GM23338 (cell line): Measurements from ENCODE around the gene NHS. TPM values are rescaled to one million over a fixed set of nuclear protein-coding genes. Genes with fewer than 3 reads are reported as not detected.

Experiments
- ATAC-seq: fragments of 200-7000 bp; cut with Tn5 transposase; 3 replicates; pipeline ENCODE4 v1.9.1; 2020
- DNase-seq: peaks from one replicate; pipeline ENCODE4 v3.0.0-alpha.2; 2015; ENCODE audit warnings: low spot score
- H2AFZ ChIP-seq: fragments of 200-600 bp; sonication (generic); 2 replicates; pipeline ENCODE4 v1.8.0; 2016; ENCODE audit warnings: antibody characterized with exemption, mild to moderate bottlenecking, moderate library complexity
- H3F3A ChIP-seq: fragments of 200-600 bp; sonication (generic); replicated peaks from 2 replicates; pipeline ENCODE4 v1.8.0; 2017; ENCODE audit warnings: antibody characterized with exemption, mixed run types, low read depth
- H3K27ac ChIP-seq: fragments of 200-600 bp; sonication (generic); 2 replicates; pipeline ENCODE4 v1.6.1; 2016; ENCODE audit warnings: low read depth
- H3K27me3 ChIP-seq: fragments of 200-600 bp; sonication (generic); 2 replicates; pipeline ENCODE4 v1.8.0; 2016; ENCODE audit warnings: mild to moderate bottlenecking, mixed run types, moderate library complexity; ENCODE audit not compliant: insufficient read depth
- H3K36me3 ChIP-seq: fragments of 200-600 bp; sonication (generic); 2 replicates; pipeline ENCODE4 v1.8.0; 2016; ENCODE audit warnings: mild to moderate bottlenecking; ENCODE audit not compliant: insufficient read depth
- H3K4me1 ChIP-seq: fragments of 200-600 bp; sonication (generic); 2 replicates; pipeline ENCODE4 v1.8.0; 2016; ENCODE audit warnings: mild to moderate bottlenecking, moderate library complexity; ENCODE audit not compliant: insufficient read depth
- H3K4me2 ChIP-seq: fragments of 200-600 bp; sonication (generic); 2 replicates; pipeline ENCODE4 v1.7.1; 2017; ENCODE audit warnings: mixed run types
- H3K4me3 ChIP-seq: fragments of 200-600 bp; sonication (generic); 2 replicates; pipeline ENCODE4 v1.6.1; 2016; ENCODE audit warnings: mixed run types
- H3K79me2 ChIP-seq: fragments of 200-600 bp; sonication (generic); replicated peaks from 2 replicates; pipeline ENCODE4 v1.8.0; 2017; ENCODE audit warnings: mild to moderate bottlenecking; ENCODE audit not compliant: insufficient read depth
- H3K9me2 ChIP-seq: fragments of 200-600 bp; sonication (generic); 2 replicates; pipeline ENCODE4 v1.8.0; 2017; ENCODE audit not compliant: insufficient read depth
- H4K20me1 ChIP-seq: fragments of 200-600 bp; sonication (generic); replicated peaks from 2 replicates; pipeline ENCODE4 v1.8.0; 2017; ENCODE audit warnings: mild to moderate bottlenecking; ENCODE audit not compliant: insufficient read depth
- H3K27ac Mint-ChIP-seq: 2 replicates; pipeline ENCODE4 v1.8.0; 2020; ENCODE audit warnings: inconsistent platforms, mild to moderate bottlenecking, moderate library complexity, mixed read lengths
- H3K27me3 Mint-ChIP-seq: 3 replicates; pipeline ENCODE4 v1.8.0; 2022; ENCODE audit warnings: low read depth, mild to moderate bottlenecking, moderate library complexity, mixed read lengths, inconsistent platforms; ENCODE audit not compliant: insufficient read depth, poor library complexity
- H3K36me3 Mint-ChIP-seq: 3 replicates; pipeline ENCODE4 v1.8.0; 2021; ENCODE audit warnings: low read depth, mild to moderate bottlenecking, inconsistent platforms, moderate library complexity, mixed read lengths
- H3K4me1 Mint-ChIP-seq: 3 replicates; pipeline ENCODE4 v1.8.0; 2020; ENCODE audit warnings: mild to moderate bottlenecking, inconsistent platforms, mixed read lengths
- H3K4me3 Mint-ChIP-seq: 3 replicates; pipeline ENCODE4 v1.8.0; 2021; ENCODE audit warnings: moderate library complexity, mild to moderate bottlenecking, inconsistent platforms, mixed read lengths
- H3K9me3 Mint-ChIP-seq: 3 replicates; pipeline ENCODE4 v1.8.0; 2020; ENCODE audit warnings: moderate library complexity, mild to moderate bottlenecking, inconsistent platforms, mixed read lengths
- CREB1 ChIP-seq: fragments of 250-450 bp; sonication (Bioruptor Pico); IDR thresholded peaks from 2 replicates; pipeline ENCODE4 v1.5.0; 2020; ENCODE audit warnings: low read depth, mild to moderate bottlenecking, moderate library complexity
- CTCF ChIP-seq, 2 experiments: fragments of 200-600 bp in 1 of 2; sonication (generic) in 1 of 2; conservative IDR thresholded peaks; 2 replicates each; pipeline versions ENCODE4 v1.5.1 to v1.6.1; 2016 to 2017; ENCODE audit warnings: antibody characterized with exemption in 2 of 2, low read depth in 2 of 2, mild to moderate bottlenecking in 2 of 2, moderate library complexity in 1 of 2
- EZH2 ChIP-seq: fragments of 200-600 bp; sonication (generic); IDR thresholded peaks from one replicate; pipeline ENCODE4 v1.8.0; 2017; ENCODE audit warnings: antibody characterized with exemption, mild to moderate bottlenecking, low read depth; ENCODE audit not compliant: unreplicated experiment
- EZH2phosphoT487 ChIP-seq: fragments of 200-600 bp; sonication (generic); IDR thresholded peaks from one replicate; pipeline ENCODE4 v1.8.1; 2018; ENCODE audit warnings: antibody characterized with exemption; ENCODE audit not compliant: unreplicated experiment
- JUNB ChIP-seq: IDR thresholded peaks from one replicate; pipeline ENCODE4 v1.6.1; 2016; ENCODE audit warnings: antibody characterized with exemption; ENCODE audit not compliant: unreplicated experiment
- NANOG ChIP-seq: IDR thresholded peaks from 2 replicates; pipeline ENCODE4 v1.6.1; 2016; ENCODE audit warnings: antibody characterized with exemption, borderline replicate concordance
- POLR2AphosphoS5 ChIP-seq: IDR thresholded peaks from 2 replicates; pipeline ENCODE4 v1.6.1; 2016; ENCODE audit warnings: antibody characterized with exemption, low read depth
- REST ChIP-seq: IDR thresholded peaks from one replicate; pipeline ENCODE4 v1.6.1; 2018; ENCODE audit warnings: antibody characterized with exemption; ENCODE audit not compliant: unreplicated experiment
- STAT1 ChIP-seq: IDR thresholded peaks from one replicate; pipeline ENCODE4 v1.6.1; 2016; ENCODE audit warnings: antibody characterized with exemption; ENCODE audit not compliant: unreplicated experiment
- ZNF114 ChIP-seq: fragments of 250-450 bp; sonication (Bioruptor Pico); IDR thresholded peaks from 2 replicates; pipeline ENCODE4 v1.5.0; 2020; ENCODE audit warnings: mild to moderate bottlenecking, moderate library complexity
- microRNA-seq: library from miRNA; unstranded; fragments of <30 nt; microRNA quantifications from one replicate; pipeline ENCODE4, GENCODE V29; 2017
- polyA plus RNA-seq: library from polyadenylated mRNA; unstranded; fragments of >200 nt; fragmentation: Nextera tagmentation; extraction: Ambion mirVana; gene quantifications from 2 replicates; pipeline ENCODE4 v1.2.1, GENCODE V29; 2016
- small RNA-seq: library from RNA; depleted of rRNA; stranded (forward); fragments of <200 nt; gene quantifications from one replicate; pipeline ENCODE3, GENCODE V24; 2014; ENCODE audit warnings: low replicate concordance
- total RNA-seq: library from RNA; depleted of rRNA; stranded (reverse); fragments of >200 nt; shearing (Covaris generic); gene quantifications from 2 replicates; pipeline ENCODE4 v1.2.3, GENCODE V29; 2014
- TF ChIP-seq, protein P1 (sequence below): IDR thresholded peaks from 2 replicates; pipeline ENCODE4 v1.6.1; 2016; ENCODE audit warnings: antibody characterized with exemption

Gene NHS
- total and polyA plus RNA-seq, 2 experiments from 2014 or later: 1.8 to 8.2 TPM

DNA sequence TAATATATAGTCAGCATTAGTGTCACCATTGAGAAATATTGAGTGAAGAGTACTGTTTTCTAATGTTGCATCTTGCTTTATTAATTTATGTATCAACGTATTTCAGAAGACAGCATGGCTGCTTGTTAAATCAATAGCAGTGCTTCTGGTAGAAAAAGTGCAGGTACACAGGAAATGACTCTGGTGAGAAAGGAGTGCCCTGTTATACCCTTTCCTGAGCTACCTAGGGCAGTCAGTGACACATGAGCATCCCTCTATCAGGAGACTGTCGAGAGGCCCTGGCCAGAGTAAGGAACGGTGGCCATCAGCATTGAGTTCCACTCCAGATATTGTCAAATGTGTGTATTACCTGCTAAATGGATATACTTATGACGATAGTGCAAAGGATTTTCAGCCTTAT lies 404.4 kb downstream of the NHS start:
- H3K4me1 ChIP-seq: no peaks in the 10 kb centered on the region
- no peaks in the 10 kb centered on the region for H3K79me2 ChIP-seq
- H3K27ac ChIP-seq: no peak overlapping the region
- H4K20me1 ChIP-seq: no peaks in the 10 kb centered on the region
- H2AFZ ChIP-seq: no peak overlapping the region
- H3K36me3 ChIP-seq: no peaks in the 10 kb centered on the region
- Mint-ChIP-seq H3K4me3 (no peak overlapping the region), H3K36me3 (peaks cover under 1% of the 10 kb centered on the region; the same call in 1 of the 3 replicates), H3K27me3 (no peaks in the 10 kb centered on the region), H3K9me3 (peaks cover 6% of the 10 kb centered on the region; the same call in 2 of the 3 replicates), H3K27ac (no peak overlapping the region), H3K4me1 (peaks cover 5% of the 10 kb centered on the region)
- ATAC-seq (no peak), DNase-seq (no peak)
- no peaks in the 10 kb centered on the region for H3K9me2 ChIP-seq
- H3K4me2 ChIP-seq: no peak overlapping the region
- no peaks in the 10 kb centered on the region for H3K27me3 ChIP-seq
- no peak overlapping the region for H3K4me3 ChIP-seq
- no peaks in the 10 kb centered on the region for H3F3A ChIP-seq
- TF ChIP-seq, protein P1, sequence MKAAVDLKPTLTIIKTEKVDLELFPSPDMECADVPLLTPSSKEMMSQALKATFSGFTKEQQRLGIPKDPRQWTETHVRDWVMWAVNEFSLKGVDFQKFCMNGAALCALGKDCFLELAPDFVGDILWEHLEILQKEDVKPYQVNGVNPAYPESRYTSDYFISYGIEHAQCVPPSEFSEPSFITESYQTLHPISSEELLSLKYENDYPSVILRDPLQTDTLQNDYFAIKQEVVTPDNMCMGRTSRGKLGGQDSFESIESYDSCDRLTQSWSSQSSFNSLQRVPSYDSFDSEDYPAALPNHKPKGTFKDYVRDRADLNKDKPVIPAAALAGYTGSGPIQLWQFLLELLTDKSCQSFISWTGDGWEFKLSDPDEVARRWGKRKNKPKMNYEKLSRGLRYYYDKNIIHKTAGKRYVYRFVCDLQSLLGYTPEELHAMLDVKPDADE: no peak
- TF ChIP-seq EZH2: no peak
- no peak for TF ChIP-seq POLR2AphosphoS5
- TF ChIP-seq REST: no peak
- TF ChIP-seq CTCF (conservative IDR thresholded peaks at IDR 0.05; ENCODE audit: low read depth in 2 of 2): no peak
- no peak for TF ChIP-seq JUNB
- TF ChIP-seq STAT1: no peak
- no peak for TF ChIP-seq CREB1 (CRISPR knock-in tag)
- TF ChIP-seq ZNF114: no peak
- no peak for TF ChIP-seq NANOG
- TF ChIP-seq EZH2phosphoT487: no peak

Small RNA genes within 50 kb of the gene (microRNA-seq; reads per million reads assigned to microRNA genes)
- not detected for gene MIR4768

Small RNA genes within 50 kb of the gene (small RNA-seq; reads per million reads assigned to genes)
- not detected for gene MIR4768
- gene RF01210: not detected
